H1 (cell line): ENCODE measurements around the gene LPAR6. TPM values are rescaled to one million over a fixed set of nuclear protein-coding genes. Genes with fewer than 3 reads are reported as not detected.

Experiments
- BCL11A ChIP-seq, 2 experiments: IDR thresholded peaks; one replicate each; pipeline ENCODE4 v1.6.1; 2011; ENCODE audit warnings: low read depth in 2 of 2, low read length in 2 of 2, mild to moderate bottlenecking in 2 of 2
- GTF2F1 ChIP-seq: IDR thresholded peaks from 2 replicates; pipeline ENCODE4 v1.6.1; 2012; ENCODE audit warnings: low read depth, low read length, improper control_type of control experiment, borderline replicate concordance
- KDM5A ChIP-seq: fragments of 200-600 bp; IDR thresholded peaks from 2 replicates; pipeline ENCODE4 v1.7.1; 2012; ENCODE audit warnings: mild to moderate bottlenecking, low read length, inconsistent platforms, mixed read lengths
- SIRT6 ChIP-seq: IDR thresholded peaks from one replicate; pipeline ENCODE4 v1.7.1; 2012; ENCODE audit warnings: low read length, inconsistent platforms
- polyA plus RNA-seq, 7 experiments: library from polyadenylated mRNA; depleted of rRNA in 3 of 7; stranded (reverse) in 5 of 7; unstranded in 2 of 7; fragments of >200 nt in 5 of 7; fragments of 200-250 nt in 2 of 7; gene quantifications; 1 replicate in 5 of 7; 2 replicates in 1 of 7; 4 replicates in 1 of 7; pipeline versions ENCODE4 v1.2.1 to v1.2.3, GENCODE V29; 2011 to 2013; ENCODE audit warnings: missing spikeins in 2 of 7, mixed read lengths in 2 of 7
- total RNA-seq: library from RNA; stranded (reverse); fragmentation: NEBNext Ultra II Directional; extraction: Animal tissue kit (Norgen Biotek cat#: 25700); gene quantifications from 2 replicates; pipeline ENCODE4 v1.2.1, GENCODE V29; 2021

The LPAR6 gene
- total and polyA plus RNA-seq, 2 of the 8 experiments (the other 6 are each of a cell fraction or from before 2014, with no cell fraction given) = 0.50 to 0.97 TPM

GRCh38 chr13:48377857-48378256, 35.1 kb downstream of the LPAR6 start (continued):
- TF ChIP-seq GTF2F1 = no peak
- no peak for TF ChIP-seq SIRT6
- no peak for TF ChIP-seq KDM5A
- no peak for TF ChIP-seq BCL11A (IDR thresholded peaks at IDR 0.05; ENCODE audit: low read depth in 2 of 2, low read length in 2 of 2)
